Astrocyte (in vitro differentiated cells and primary cell): ENCODE measurements around the gene GATC. TPM values are rescaled to one million over a fixed set of nuclear protein-coding genes. Genes with fewer than 3 reads are reported as not detected.
A peak's percentile ranks its signal among the peaks of the same experiment; 100 is the strongest.
"Not testable (repeated sequence)": the region's sequence is repeated elsewhere in the genome, so short reads cannot be mapped to it uniquely, and the experiment has no call there.

Source experiments
- DNase-seq: peaks from one replicate; pipeline ENCODE4 v3.0.0-alpha.2; 2010; ENCODE audit warnings: low read depth
- FAIRE-seq: peaks from 2 replicates; lab custom pipeline; 2011; peaks lifted over from hg19 to GRCh38; lab: Jason Lieb, UNC
- H2AFZ ChIP-seq: 2 replicates; pipeline ENCODE4 v1.6.0; 2012; ENCODE audit warnings: low read depth, low read length, inconsistent platforms
- H3K27ac ChIP-seq: 2 replicates; pipeline ENCODE4 v1.5.1; 2011; ENCODE audit warnings: low read depth, low read length, inconsistent platforms
- H3K27me3 ChIP-seq: 2 replicates; pipeline ENCODE4 v1.6.0; 2011; ENCODE audit warnings: low read length, inconsistent platforms; ENCODE audit not compliant: insufficient read depth
- H3K36me3 ChIP-seq: 2 replicates; pipeline ENCODE4 v1.5.1; 2011; ENCODE audit warnings: low read length, inconsistent platforms; ENCODE audit not compliant: insufficient read depth
- H3K4me1 ChIP-seq: 2 replicates; pipeline ENCODE4 v1.5.1; 2011; ENCODE audit warnings: low read length, inconsistent platforms; ENCODE audit not compliant: insufficient read depth
- H3K4me2 ChIP-seq: 2 replicates; pipeline ENCODE4 v1.6.0; 2012; ENCODE audit warnings: low read length, inconsistent platforms
- H3K4me3 ChIP-seq: 2 replicates; pipeline ENCODE4 v1.5.1; 2011; ENCODE audit warnings: low read depth, mild to moderate bottlenecking, low read length, inconsistent platforms; ENCODE audit not compliant: insufficient read depth
- H3K79me2 ChIP-seq: 2 replicates; pipeline ENCODE4 v1.6.0; 2012; ENCODE audit warnings: mild to moderate bottlenecking, low read length, inconsistent platforms; ENCODE audit not compliant: insufficient read depth
- H3K9ac ChIP-seq: 2 replicates; pipeline ENCODE4 v1.6.0; 2012; ENCODE audit warnings: mild to moderate bottlenecking, low read length, inconsistent platforms
- H3K9me3 ChIP-seq: 2 replicates; pipeline ENCODE4 v1.5.1; 2012; ENCODE audit warnings: low read depth, mild to moderate bottlenecking, low read length, inconsistent platforms; ENCODE audit not compliant: insufficient read depth
- H4K20me1 ChIP-seq: 2 replicates; pipeline ENCODE4 v1.6.0; 2012; ENCODE audit warnings: low read length, inconsistent platforms; ENCODE audit not compliant: insufficient read depth
- H3K27ac Mint-ChIP-seq: one replicate; pipeline ENCODE4 v1.8.0; 2021; ENCODE audit warnings: mild to moderate bottlenecking, mixed read lengths; ENCODE audit not compliant: unreplicated experiment
- H3K27me3 Mint-ChIP-seq: one replicate; pipeline ENCODE4 v1.8.0; 2021; ENCODE audit warnings: low read depth, mixed read lengths; ENCODE audit not compliant: unreplicated experiment
- H3K36me3 Mint-ChIP-seq: one replicate; pipeline ENCODE4 v1.8.0; 2021; ENCODE audit warnings: low read depth, mixed read lengths; ENCODE audit not compliant: unreplicated experiment
- H3K4me1 Mint-ChIP-seq: one replicate; pipeline ENCODE4 v1.8.0; 2021; ENCODE audit warnings: low read depth, mixed read lengths; ENCODE audit not compliant: unreplicated experiment
- H3K4me3 Mint-ChIP-seq: one replicate; pipeline ENCODE4 v1.8.0; 2021; ENCODE audit warnings: mild to moderate bottlenecking, moderate library complexity, mixed read lengths; ENCODE audit not compliant: unreplicated experiment
- H3K9me3 Mint-ChIP-seq: one replicate; pipeline ENCODE4 v1.8.0; 2021; ENCODE audit warnings: mild to moderate bottlenecking, mixed read lengths; ENCODE audit not compliant: unreplicated experiment
- CTCF ChIP-seq: IDR thresholded peaks from 2 replicates; pipeline ENCODE4 v1.5.1; 2011; ENCODE audit warnings: low read depth, mild to moderate bottlenecking, inconsistent platforms, low read length, moderate library complexity; ENCODE audit not compliant: insufficient read depth
- EZH2 ChIP-seq: IDR thresholded peaks from 2 replicates; pipeline ENCODE4 v1.6.1; 2012; ENCODE audit warnings: mild to moderate bottlenecking, low read length, inconsistent platforms; ENCODE audit not compliant: insufficient read depth
- total RNA-seq: library from RNA; stranded (reverse); gene quantifications from 2 replicates; pipeline ENCODE4 v1.2.1, GENCODE V29; 2021

The GATC gene
- total RNA-seq, 1 donor from 2014 or later = 28.8 TPM

GRCh38 chr12:120485961-120486881 lies 40.0 kb downstream of the GATC start:
- H3K4me2 ChIP-seq = no peak overlapping the region

DNA sequence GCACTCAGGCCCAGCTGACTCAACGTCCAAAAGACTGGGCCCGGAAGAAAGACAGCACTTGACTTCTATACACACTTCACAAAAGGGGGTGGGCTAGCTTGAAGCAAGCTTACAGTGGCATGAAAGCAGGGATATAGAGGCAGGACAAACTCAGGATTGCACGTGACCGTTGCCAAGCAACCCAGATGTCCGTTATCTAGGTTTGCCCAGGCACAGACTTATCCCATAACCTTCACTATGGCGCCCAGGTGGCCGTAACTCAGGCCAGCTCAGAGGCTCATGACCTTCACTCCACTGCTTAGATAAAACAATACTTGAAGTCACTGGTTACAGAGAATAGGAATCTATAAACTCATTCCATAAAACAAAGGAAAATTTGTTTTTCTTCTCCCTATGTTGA lies 41.3 kb downstream of the GATC start:
- not testable (repeated sequence) for H3K4me1 ChIP-seq, DNase-seq, H2AFZ ChIP-seq, H3K36me3 ChIP-seq, H3K9me3 Mint-ChIP-seq, H3K4me1 Mint-ChIP-seq, H3K79me2 ChIP-seq, H3K4me3 Mint-ChIP-seq, H3K4me2 ChIP-seq, FAIRE-seq, H3K27me3 ChIP-seq, H3K9me3 ChIP-seq, H3K4me3 ChIP-seq, H3K9ac ChIP-seq, H4K20me1 ChIP-seq, H3K27ac ChIP-seq, H3K27ac Mint-ChIP-seq, H3K27me3 Mint-ChIP-seq
- peaks cover 16% of the 10 kb centered on the region for H3K36me3 Mint-ChIP-seq

More at GRCh38 chr12:120485961-120486881, 40.0 kb downstream of the GATC start:
- no peak overlapping the region for H3K9ac ChIP-seq
- H2AFZ ChIP-seq = no peak overlapping the region
- no peaks in the 10 kb centered on the region for H3K9me3 Mint-ChIP-seq
- peaks cover 18% of the 10 kb centered on the region for H3K36me3 Mint-ChIP-seq
- H3K27me3 Mint-ChIP-seq = no peaks in the 10 kb centered on the region
- no peak for TF ChIP-seq CTCF
- TF ChIP-seq EZH2 = no peak
- H3K27me3 ChIP-seq = no peaks in the 10 kb centered on the region
- no peaks in the 10 kb centered on the region for H3K36me3 ChIP-seq
- H3K79me2 ChIP-seq = no peaks in the 10 kb centered on the region
- no peak for FAIRE-seq
- H3K9me3 ChIP-seq = no peaks in the 10 kb centered on the region
- DNase-seq = no peak
- H4K20me1 ChIP-seq = peaks cover 1% of the 10 kb centered on the region
- peaks cover 4% of the 10 kb centered on the region for H3K4me1 Mint-ChIP-seq
- no peak overlapping the region for H3K27ac Mint-ChIP-seq
- H3K4me3 Mint-ChIP-seq = no peak overlapping the region
- H3K27ac ChIP-seq = no peak overlapping the region
- no peaks in the 10 kb centered on the region for H3K4me1 ChIP-seq
- no peak overlapping the region for H3K4me3 ChIP-seq

DNA sequence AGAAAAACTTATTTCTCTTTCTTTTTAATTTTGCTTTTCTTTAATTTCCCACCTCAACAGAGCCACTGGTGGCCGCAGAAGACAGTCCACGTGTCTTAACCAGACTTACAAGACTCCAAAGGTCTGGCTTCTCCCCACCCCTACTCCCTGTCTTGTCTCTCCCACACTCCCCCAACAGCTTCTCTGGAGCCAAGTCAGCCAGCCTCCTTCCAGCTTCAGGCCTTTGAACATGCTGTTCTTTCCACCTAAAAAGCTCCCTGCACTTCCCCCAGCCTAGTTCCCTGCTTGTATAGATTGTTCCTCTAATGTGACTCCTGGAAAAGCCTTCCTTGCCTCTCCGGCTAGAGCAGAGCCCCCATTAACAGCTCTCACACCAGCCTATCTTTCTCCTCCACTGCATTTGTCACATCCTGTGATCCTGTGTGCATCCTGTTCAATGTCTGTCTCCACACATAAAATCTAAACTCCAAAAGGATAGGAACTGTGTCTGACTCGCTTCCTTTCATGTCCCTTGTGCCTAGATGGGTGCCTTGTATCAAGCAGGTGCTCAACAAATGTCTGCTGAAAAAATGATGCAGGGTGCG lies 41.9 kb downstream of the GATC start:
- Histone ChIP-seq H3K9me3 (no peaks in the 10 kb centered on the region), H3K4me3 (no peak overlapping the region), H3K4me2 (no peak overlapping the region), H2AFZ (no peak overlapping the region), H4K20me1 (peaks cover 3% of the 10 kb centered on the region), H3K9ac (no peak overlapping the region), H3K79me2 (no peaks in the 10 kb centered on the region), H3K27ac (no peak overlapping the region), H3K4me1 (no peaks in the 10 kb centered on the region), H3K27me3 (no peaks in the 10 kb centered on the region), H3K36me3 (no peaks in the 10 kb centered on the region)
- Mint-ChIP-seq H3K4me3 (peak overlapping the region; percentile 20), H3K36me3 (peaks cover 14% of the 10 kb centered on the region), H3K9me3 (no peaks in the 10 kb centered on the region), H3K4me1 (peaks cover 4% of the 10 kb centered on the region), H3K27ac (peak overlapping the region; percentile 55), H3K27me3 (no peaks in the 10 kb centered on the region)
- TF ChIP-seq CTCF (no peak), EZH2 (no peak)
- no peak for DNase-seq
- FAIRE-seq = no peak
